SK-MEL-5 (cell line): ENCODE measurements around the gene TCF7L2. TPM values are rescaled to one million over a fixed set of nuclear protein-coding genes. Genes with fewer than 3 reads are reported as not detected.
A peak's percentile ranks its signal among the peaks of the same experiment; 100 is the strongest.

Experiments used
- DNase-seq: peaks from one replicate; pipeline ENCODE4 v3.0.0-alpha.2; 2016; ENCODE audit warnings: low read depth, low spot score
- in situ Hi-C: cut with HindIII; loops from 2 replicates; pipeline ENCODE4 v1.10.0; 2016; ENCODE audit warnings: low sequenced_read_pairs, high pct_unique_total_duplicates, low pct_unique_long_range_greater_than_20kb
- total RNA-seq: library from RNA; depleted of rRNA; stranded (reverse); fragments of >200 nt; shearing (Covaris generic); gene quantifications from 2 replicates; pipeline ENCODE4 v1.2.3, GENCODE V29; 2014

TCF7L2 gene
- total RNA-seq, 1 experiment from 2014 or later = 2.6 TPM

DNA sequence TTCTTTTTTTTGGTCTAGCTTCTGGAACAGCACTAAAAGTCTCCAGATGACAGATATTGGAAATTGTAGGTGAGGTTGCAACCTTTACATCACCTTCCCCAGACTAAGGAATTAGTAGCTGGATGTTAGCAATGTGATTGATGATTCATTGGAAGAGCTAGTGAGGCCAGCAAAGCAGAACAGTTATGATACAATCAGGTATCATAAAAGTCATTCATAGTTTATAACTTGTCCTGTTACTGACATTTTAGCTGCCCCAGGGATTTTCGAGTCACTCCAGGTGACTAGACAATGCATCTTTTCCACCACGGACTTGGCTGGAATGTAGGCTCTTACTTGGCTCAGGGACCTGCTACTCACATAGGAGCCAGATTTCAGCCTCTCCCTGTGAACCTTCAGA is 15.9 kb upstream of the TCF7L2 start:
- DNase-seq = no peak
- in situ Hi-C loops = no loop called here

- DNase-seq = no peak
- in situ Hi-C loops = no loop called here
Measured at GRCh38 chr10:112938808-112939482, 11.1 kb upstream of the TCF7L2 start.

DNA sequence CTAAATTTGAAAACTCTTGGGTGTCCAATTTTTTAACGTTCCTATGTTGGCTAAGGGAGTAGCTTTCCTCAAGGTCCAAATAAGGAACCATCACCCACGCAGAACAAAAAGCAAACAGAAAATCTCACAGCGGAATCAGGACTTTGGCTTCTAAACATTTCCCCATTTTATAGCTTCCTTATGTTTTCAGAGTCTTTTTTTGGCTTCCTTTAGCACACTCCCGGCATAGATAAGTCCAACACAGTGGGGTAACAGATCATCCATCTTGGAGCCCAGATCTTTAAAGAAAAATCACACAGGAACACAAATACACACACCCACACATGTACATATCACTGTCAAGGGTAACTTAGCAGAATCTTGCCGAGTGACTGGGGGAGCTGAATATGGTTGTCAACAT is 4.2 kb upstream of the TCF7L2 start:
- no peak for DNase-seq
- in situ Hi-C loops = no loop called here

DNA sequence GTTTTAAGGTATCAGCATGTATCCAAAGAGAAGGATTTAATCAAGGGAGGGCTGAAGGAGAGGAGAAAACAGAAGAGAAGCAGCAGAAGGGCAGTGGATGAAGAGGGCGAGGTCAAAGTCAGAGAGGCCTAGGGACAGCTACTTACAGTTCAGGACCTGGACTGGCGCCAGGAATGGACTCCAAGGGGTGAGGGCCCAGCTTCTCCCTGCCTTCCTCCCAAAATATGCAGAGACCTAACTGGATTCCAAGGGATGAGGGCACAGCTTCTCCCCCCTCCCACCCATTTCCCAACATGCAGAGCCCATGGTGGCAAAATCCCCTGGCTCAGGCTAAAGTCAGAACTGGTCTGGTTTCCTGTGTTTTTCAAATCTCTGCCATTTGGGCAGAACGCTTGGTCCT is 3.4 kb upstream of the TCF7L2 start:
- no peak for DNase-seq
- in situ Hi-C loops = no loop called here

- in situ Hi-C loops = no loop called here
Measured at GRCh38 chr10:112948196-112948595, 1.9 kb upstream of the TCF7L2 start.

DNA sequence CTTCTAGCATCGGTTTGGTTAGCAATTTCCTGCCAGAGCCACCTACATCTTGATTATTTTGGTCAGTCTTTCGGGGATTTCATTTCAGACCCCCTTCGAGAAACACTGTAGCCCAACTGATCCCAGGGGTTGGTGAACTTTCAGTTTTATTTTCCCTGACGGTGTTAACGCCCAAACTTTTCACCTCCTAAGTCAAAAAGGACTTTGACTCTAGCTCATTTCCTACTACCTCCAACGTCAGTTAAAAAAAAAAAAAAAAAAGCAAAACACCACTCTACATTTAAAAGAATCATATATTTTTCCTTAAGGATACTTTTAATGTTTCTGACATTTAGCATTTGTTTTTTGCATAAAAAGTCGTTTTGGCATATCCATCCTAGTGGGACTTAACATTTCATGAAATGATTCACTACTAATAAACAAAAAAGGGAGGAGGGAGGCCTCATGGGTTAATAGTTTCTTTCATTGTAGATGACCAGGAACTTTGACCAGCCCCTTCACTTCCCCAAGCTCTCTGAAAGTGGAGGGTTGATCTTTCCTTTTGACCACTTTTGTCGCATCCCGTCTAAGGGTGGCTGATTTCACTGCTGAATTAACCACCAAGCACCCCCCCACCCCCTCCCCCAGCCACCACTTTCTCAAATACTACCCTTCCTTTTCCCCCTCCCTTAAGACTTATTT is 764 bp upstream of the TCF7L2 start:
- DNase-seq = peak; percentile 52
- in situ Hi-C loops = no loop called here

More at GRCh38 chr10:112948196-112948595, 1.9 kb upstream of the TCF7L2 start:
- DNase-seq = no peak

- in situ Hi-C loops = no loop called here
Measured at GRCh38 chr10:112950714-112951358, 789 bp downstream of the TCF7L2 start.

GRCh38 chr10:112951359-112952281 is 1.6 kb downstream of the TCF7L2 start:
- peak; percentile 82 for DNase-seq
- in situ Hi-C loops = no loop called here

More at GRCh38 chr10:112950714-112951358, 789 bp downstream of the TCF7L2 start:
- DNase-seq = peak; percentile 37

DNA sequence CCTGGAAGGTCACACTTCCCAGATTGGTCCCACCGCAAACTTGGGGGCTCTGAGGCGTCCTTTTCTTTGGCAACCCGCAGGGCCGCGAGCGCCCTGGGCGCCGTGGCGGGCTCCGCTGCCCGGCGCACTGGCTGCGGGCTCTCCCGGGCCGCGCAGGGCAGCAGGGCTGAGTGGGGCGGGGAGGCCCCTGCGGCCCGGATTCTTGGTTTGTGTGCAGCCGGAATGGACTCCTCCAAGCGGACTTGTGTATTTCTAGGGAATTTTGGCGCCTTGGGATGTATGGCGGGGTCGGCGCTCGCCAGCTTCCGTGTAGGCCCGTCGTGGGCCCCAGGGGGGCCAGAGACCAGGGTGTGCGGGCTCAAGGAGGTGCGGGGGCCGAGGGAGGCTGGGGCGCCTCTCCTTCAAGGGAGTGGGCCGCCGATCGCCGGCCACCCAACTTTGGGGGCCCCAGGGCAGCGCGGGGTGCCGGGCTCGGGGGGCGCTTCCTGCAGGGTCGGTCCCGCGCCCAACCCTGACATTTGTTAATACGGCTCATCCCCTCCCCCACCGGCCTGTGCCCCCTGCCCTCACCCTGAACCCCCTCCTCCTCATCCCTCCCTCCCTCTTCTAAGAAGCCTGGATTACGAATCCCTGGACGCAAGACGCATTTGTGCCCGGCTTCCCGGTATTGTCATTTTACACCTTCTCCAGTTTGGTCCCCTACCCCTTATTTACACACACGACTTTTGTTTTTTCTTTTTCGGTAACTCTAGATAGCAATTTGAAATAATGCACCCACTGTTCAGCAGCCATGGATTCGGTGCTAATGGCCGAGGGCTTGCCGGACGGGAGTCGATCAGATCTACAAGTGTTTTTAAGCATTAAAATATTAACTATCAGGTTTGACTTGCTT is 2.5 kb downstream of the TCF7L2 start:
- DNase-seq = peak; percentile 12
- in situ Hi-C loops = no loop called here

DNA sequence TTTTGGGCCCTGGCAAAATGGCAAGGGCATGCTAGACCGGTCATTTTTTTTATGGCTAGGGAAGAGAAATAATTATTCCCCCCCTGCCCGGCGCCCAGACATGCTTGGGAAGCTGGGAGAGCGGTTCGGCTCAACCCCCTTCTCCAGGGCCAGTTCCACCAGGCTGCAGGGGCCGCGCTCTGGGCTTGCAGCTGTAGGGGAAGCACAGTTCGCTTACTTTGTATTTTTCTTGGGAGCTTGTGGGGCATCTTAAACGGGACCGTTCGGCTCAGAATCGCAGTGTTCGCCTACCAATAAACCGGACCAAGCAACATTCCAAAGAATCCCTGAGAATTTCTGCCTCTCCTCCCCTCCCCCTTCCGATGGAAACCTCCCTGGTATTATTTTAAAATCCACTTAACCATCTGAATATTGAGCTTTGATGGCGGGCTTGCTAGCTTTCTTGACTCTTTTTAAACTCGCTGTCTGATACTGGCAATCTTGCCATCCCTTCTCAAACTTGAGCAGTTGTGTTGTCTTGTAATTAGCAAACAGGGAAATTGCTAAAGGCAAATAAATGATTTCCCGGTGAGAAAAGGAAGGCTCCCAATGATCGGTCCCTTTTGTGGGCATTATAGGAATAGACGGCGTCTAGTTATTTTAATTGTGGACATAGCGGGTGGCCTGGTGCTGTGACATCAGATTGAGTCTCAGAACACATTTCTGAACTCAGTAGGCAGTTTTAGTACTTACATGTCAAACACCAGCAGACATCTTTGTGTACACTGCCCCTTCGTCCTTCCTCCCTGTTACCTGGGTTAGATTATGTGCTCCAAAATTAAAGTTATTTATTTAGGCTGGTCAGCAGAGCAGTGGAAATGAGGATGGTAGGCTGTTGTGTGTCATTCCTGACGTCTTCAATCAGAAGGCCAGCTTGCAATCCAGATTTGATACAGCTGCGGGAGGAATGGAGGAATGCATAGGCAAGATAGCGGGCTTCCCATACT is 3.4 kb downstream of the TCF7L2 start:
- in situ Hi-C loops = no loop called here
- DNase-seq = no peak

DNA sequence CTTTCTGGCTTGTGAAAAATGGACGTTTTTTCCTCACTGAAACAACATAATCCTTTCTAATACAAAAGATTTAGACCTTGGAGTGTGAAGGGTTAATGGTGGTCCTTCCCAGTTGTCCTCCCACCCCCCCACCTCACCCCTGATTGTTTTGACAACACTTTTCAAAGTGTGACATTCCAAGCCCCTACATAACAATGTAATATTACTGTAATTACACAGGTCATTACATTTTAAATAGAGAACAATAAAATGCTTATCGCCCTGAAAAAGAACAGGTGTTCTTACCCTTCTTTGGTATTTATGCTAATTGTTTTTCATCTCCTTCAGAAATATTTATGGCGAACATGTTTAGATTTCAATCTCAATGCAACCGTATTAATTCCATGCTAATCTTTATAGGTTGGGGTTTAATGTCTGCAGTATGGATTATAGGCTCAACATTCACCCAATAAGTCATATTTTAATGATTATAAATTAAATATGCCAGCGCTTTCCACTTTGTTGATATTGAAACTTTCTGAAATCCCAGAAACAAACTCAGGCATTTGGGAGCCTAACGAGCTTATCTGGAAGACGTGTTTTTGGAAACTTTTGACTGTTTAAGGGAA is 5.0 kb downstream of the TCF7L2 start:
- no peak for DNase-seq
- in situ Hi-C loops = no loop called here

GRCh38 chr10:112955582-112956421 is 5.8 kb downstream of the TCF7L2 start:
- no peak for DNase-seq

DNA sequence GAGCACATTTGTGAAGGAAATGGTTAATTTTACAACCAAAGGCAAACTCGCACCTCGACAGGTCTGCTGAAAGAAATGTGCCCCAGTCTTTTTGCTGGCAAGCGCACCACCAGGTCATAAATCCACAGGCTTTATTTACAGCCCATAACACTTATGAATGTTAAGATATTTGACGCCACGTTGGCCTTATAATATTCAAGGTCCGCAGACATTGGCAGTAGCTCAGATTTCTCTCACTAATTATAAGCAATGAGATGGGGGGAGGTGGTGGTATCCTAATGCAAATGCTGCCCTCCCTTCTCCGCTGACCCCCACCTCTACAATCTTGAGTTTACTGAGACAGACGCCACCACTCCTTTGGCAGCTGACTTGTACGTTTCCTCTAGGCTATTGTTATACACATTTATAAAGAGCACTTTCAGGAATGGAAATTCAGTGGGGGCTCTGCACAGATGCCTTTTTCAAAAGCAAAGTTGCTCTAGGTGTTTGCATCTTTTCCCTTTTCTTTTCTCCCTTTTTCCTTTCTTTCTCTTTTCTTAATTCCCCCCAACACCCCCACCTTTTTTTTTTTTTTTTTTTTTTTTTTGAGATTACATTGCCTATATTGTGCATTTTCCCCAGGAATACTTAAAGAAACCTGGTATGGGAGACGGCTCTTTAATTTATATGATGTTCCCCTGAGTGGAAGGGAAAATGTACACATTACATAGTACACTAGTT is 6.7 kb downstream of the TCF7L2 start:
- no peak for DNase-seq
- in situ Hi-C loops = no loop called here

More at GRCh38 chr10:112955582-112956421, 5.8 kb downstream of the TCF7L2 start:
- in situ Hi-C loops = no loop called here

- in situ Hi-C loops = no loop called here
- DNase-seq = no peak
Measured at GRCh38 chr10:112957640-112958092, 7.6 kb downstream of the TCF7L2 start.
